Ovary (tissue), 3 donors: Measurements from ENCODE around the gene KIF26B.

ENCODE experiments used
- POLR2A ChIP-seq: fragments of 450-650 bp; IDR thresholded peaks from one replicate; pipeline ENCODE4 v1.6.1; 2017; ENCODE audit warnings: antibody characterized with exemption, mild to moderate bottlenecking, moderate library complexity
- TF ChIP-seq, protein P1 (sequence below), 3 donors: fragments of 450-650 bp in 2 of 3; fragments of 200-600 bp in 1 of 3; IDR thresholded peaks; one replicate each; pipeline versions ENCODE4 v1.5.1 to v1.8.0; 2016 to 2022; ENCODE audit warnings: antibody characterized with exemption in 3 of 3, mild to moderate bottlenecking in 1 of 3
- donor health status: DM: no; HTN: no; CAD: no.

DNA sequence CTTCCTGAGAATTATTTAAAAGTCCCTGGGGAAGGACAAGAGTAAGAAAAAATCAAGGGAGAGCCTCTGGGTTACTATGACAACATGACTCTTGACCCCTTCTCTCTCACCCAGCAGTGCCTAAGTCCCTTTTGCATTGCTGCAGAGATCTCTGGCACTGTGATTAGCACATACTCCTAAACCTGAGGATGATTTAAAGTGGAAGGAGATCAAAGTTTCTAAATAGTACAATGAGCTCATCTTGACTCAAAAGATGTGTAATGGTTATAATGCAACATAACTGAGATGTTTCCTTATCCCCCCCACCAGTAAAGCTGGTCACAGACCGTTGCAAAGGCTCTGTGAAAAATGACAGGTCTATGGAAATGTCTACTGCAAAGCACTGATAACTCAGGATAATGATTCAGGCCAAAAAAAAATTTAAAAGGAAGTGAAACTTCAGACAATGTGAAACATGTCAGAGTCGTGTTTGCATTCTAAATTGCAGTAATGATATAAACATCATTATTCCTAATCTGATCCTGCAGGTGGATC lies 519.2 kb downstream of the KIF26B start:
- TF ChIP-seq POLR2A: no peak
- TF ChIP-seq, protein P1, sequence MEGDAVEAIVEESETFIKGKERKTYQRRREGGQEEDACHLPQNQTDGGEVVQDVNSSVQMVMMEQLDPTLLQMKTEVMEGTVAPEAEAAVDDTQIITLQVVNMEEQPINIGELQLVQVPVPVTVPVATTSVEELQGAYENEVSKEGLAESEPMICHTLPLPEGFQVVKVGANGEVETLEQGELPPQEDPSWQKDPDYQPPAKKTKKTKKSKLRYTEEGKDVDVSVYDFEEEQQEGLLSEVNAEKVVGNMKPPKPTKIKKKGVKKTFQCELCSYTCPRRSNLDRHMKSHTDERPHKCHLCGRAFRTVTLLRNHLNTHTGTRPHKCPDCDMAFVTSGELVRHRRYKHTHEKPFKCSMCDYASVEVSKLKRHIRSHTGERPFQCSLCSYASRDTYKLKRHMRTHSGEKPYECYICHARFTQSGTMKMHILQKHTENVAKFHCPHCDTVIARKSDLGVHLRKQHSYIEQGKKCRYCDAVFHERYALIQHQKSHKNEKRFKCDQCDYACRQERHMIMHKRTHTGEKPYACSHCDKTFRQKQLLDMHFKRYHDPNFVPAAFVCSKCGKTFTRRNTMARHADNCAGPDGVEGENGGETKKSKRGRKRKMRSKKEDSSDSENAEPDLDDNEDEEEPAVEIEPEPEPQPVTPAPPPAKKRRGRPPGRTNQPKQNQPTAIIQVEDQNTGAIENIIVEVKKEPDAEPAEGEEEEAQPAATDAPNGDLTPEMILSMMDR (IDR thresholded peaks at IDR 0.05): no peak
